K562 (cell line): ENCODE results near the gene INTS4. TPM values are rescaled to one million over a fixed set of nuclear protein-coding genes. Genes with fewer than 3 reads are reported as not detected.

Source experiments
- CBX8 ChIP-seq: fragments of 200-600 bp; sonication (generic); IDR thresholded peaks from 2 replicates; pipeline ENCODE4 v1.6.1; 2012; ENCODE audit warnings: borderline replicate concordance, mixed run types, low read depth, mild to moderate bottlenecking, moderate library complexity, mixed read lengths, low read length, control low read depth, inconsistent platforms; ENCODE audit not compliant: poor library complexity, severe bottlenecking; ENCODE audit errors: extremely low read depth
- ELF4 ChIP-seq: fragments of 450-650 bp; formaldehyde crosslinking; IDR thresholded peaks from 2 replicates; pipeline ENCODE4 v1.4.0; 2022; ENCODE audit warnings: missing genetic modification characterization
- FOXK2 ChIP-seq, 2 experiments: fragments of 450-650 bp; IDR thresholded peaks in 1 of 2; conservative IDR thresholded peaks in 1 of 2; 2 replicates each; pipeline ENCODE4 v1.6.1; 2016; ENCODE audit warnings: low read depth in 2 of 2, mild to moderate bottlenecking in 1 of 2
- HDAC2 ChIP-seq: fragments of 450-650 bp; IDR thresholded peaks from 2 replicates; pipeline ENCODE4 v1.6.1; 2016; ENCODE audit warnings: mild to moderate bottlenecking
- HLTF ChIP-seq: fragments of 450-650 bp; IDR thresholded peaks from 2 replicates; pipeline ENCODE4 v1.6.1; 2016
- MCM7 ChIP-seq, 2 experiments: fragments of 450-650 bp; IDR thresholded peaks; 2 replicates each; pipeline ENCODE4 v1.6.1; 2016 to 2018
- MEF2D ChIP-seq: conservative IDR thresholded peaks from 2 replicates; pipeline ENCODE4 v1.6.1; 2016; ENCODE audit warnings: low read depth, missing genetic modification characterization, missing compliant biosample characterization
- NBN ChIP-seq: fragments of 450-650 bp; IDR thresholded peaks from 2 replicates; pipeline ENCODE4 v1.6.1; 2016; ENCODE audit warnings: low read depth, mild to moderate bottlenecking
- ZC3H11A ChIP-seq: IDR thresholded peaks from 2 replicates; pipeline ENCODE4 v1.6.1; 2012; ENCODE audit warnings: low read depth, low read length, improper control_type of control experiment
- ZNF197 ChIP-seq: fragments of 200-800 bp; sonication (Bioruptor generic); IDR thresholded peaks from 2 replicates; pipeline ENCODE4 v1.6.1; 2016; ENCODE audit warnings: low read depth, missing genetic modification characterization, missing compliant biosample characterization
- ZNF24 ChIP-seq: fragments of 450-650 bp; IDR thresholded peaks from 2 replicates; pipeline ENCODE4 v1.6.1; 2016
- ZSCAN29 ChIP-seq: fragments of 450-650 bp; IDR thresholded peaks from 2 replicates; pipeline ENCODE4 v1.6.1; 2017
- polyA plus RNA-seq, 8 experiments: library from polyadenylated mRNA; depleted of rRNA in 4 of 8; stranded (reverse) in 5 of 8; unstranded in 3 of 8; fragments of >200 nt; fragmentation: Nextera tagmentation in 2 of 8; fragmentation: Illumina TruSeq in 1 of 8; extraction: Ambion mirVana in 2 of 8; extraction: Trizol in 1 of 8; gene quantifications; 2 replicates each; pipeline versions ENCODE4 v1.2.1 to v1.2.3, GENCODE V29; 2011 to 2014; ENCODE audit warnings: inconsistent platforms in 1 of 8, missing spikeins in 1 of 8
- total RNA-seq, 7 experiments: library from RNA; depleted of rRNA in 6 of 7; stranded (reverse); fragments of >200 nt in 6 of 7; fragmentation: Illumina TruSeq in 2 of 7; extraction: Trizol in 2 of 7; gene quantifications; 2 replicates each; pipeline versions ENCODE4 v1.2.1 to v1.2.3, GENCODE V29; 2011 to 2021; ENCODE audit warnings: low replicate concordance in 1 of 7
- TF ChIP-seq, protein P1 (sequence below): fragments of 450-650 bp; formaldehyde crosslinking; IDR thresholded peaks from 2 replicates; pipeline ENCODE4 v1.4.0; 2022; ENCODE audit warnings: mild to moderate bottlenecking, moderate library complexity
- TF ChIP-seq, protein P2 (sequence below): IDR thresholded peaks from 2 replicates; pipeline ENCODE4 v1.6.1; 2011; ENCODE audit warnings: borderline replicate concordance, low read depth, mild to moderate bottlenecking, moderate library complexity, low read length; ENCODE audit not compliant: insufficient read depth, poor library complexity, severe bottlenecking
- TF ChIP-seq, protein P3 (sequence below), 2 experiments: fragments of 450-650 bp; IDR thresholded peaks; 2 replicates each; pipeline ENCODE4 v1.6.1; 2016
- TF ChIP-seq, protein P4 (sequence below): fragments of 450-650 bp; conservative IDR thresholded peaks from 2 replicates; pipeline ENCODE4 v1.6.1; 2016; ENCODE audit warnings: missing genetic modification characterization, low read depth, mild to moderate bottlenecking, control low read depth, missing compliant biosample characterization
- TF ChIP-seq, protein P5 (sequence below), 2 experiments: fragments of 450-650 bp; IDR thresholded peaks; 2 replicates each; pipeline ENCODE4 v1.6.1; 2018; ENCODE audit warnings: mild to moderate bottlenecking in 2 of 2, low read depth in 1 of 2; ENCODE audit not compliant: partially characterized antibody in 2 of 2

INTS4 gene
- total and polyA plus RNA-seq, 9 of the 15 experiments (the other 6 are each of a cell fraction or from before 2014, with no cell fraction given) = 28.4 to 53.4 (median 44.5) TPM

DNA sequence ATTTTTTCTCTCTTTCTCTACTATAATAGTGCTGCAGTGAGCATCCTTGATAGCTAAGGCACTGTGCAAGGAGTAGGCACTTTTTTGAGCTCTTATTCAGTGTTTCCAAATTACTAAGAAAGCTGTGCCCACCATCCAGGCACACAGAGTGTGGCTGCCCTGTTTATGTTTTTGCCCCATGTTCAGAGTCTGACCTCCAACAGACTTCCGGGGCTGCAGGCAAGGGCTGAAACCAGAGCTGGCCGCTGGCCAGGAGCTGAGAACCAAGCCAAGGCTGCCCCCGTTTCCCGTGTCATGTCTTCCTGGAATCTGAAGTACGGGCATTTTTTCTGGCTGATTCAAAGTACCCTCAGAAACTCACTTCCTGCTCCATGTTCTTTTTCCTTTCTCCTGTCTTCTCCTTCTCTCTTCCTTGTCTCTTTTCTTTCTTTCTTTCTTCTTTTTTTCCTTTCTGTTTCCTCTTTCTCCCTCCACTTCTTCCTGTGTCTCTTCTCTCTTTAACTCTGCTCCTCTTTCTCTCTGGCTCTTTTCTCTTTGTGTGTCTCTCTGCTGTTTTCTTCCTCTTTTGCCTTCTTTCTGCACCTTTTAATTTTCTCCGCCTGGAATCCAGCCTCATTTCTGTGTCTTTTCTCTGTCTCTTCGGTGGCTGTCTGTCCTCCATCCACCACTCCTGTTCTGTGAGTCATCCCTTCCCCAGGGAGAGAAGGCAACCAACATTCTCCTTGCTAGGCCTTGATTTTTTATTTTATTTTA lies 45.6 kb upstream of the INTS4 start (continued):
- TF ChIP-seq FOXK2 (conservative IDR thresholded peaks at IDR 0.05 in 1 of 2, IDR thresholded peaks at IDR 0.05 in 1 of 2; ENCODE audit: low read depth in 2 of 2) (peak; percentile 74 to 82), ELF4 (CRISPR knock-in tag) (peak; percentile 85; the same call in 1 of the 2 replicates), ZNF197 (CRISPR knock-in tag) (0 out of 2 replicates have a peak, but pooled peaks have one; percentile 60), MEF2D (tag) (peak; percentile 15; the same call in 1 of the 2 replicates), ZC3H11A (no peak), HDAC2 (peak; percentile 79; the same call in 1 of the 2 replicates), NBN (peak; percentile 82), MCM7 (IDR thresholded peaks at IDR 0.05) (0 out of 4 replicates have a peak, but pooled peaks of 1 of the 2 experiments have one; percentile 45), CBX8 (no peak), HLTF (peak; percentile 93), ZNF24 (0 out of 2 replicates have a peak, but pooled peaks have one; percentile 15), ZSCAN29 (no peak)
- TF ChIP-seq, protein P1, sequence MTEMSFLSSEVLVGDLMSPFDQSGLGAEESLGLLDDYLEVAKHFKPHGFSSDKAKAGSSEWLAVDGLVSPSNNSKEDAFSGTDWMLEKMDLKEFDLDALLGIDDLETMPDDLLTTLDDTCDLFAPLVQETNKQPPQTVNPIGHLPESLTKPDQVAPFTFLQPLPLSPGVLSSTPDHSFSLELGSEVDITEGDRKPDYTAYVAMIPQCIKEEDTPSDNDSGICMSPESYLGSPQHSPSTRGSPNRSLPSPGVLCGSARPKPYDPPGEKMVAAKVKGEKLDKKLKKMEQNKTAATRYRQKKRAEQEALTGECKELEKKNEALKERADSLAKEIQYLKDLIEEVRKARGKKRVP (CRISPR knock-in tag) = peak; percentile 39; the same call in 1 of the 2 replicates
- TF ChIP-seq, protein P2, sequence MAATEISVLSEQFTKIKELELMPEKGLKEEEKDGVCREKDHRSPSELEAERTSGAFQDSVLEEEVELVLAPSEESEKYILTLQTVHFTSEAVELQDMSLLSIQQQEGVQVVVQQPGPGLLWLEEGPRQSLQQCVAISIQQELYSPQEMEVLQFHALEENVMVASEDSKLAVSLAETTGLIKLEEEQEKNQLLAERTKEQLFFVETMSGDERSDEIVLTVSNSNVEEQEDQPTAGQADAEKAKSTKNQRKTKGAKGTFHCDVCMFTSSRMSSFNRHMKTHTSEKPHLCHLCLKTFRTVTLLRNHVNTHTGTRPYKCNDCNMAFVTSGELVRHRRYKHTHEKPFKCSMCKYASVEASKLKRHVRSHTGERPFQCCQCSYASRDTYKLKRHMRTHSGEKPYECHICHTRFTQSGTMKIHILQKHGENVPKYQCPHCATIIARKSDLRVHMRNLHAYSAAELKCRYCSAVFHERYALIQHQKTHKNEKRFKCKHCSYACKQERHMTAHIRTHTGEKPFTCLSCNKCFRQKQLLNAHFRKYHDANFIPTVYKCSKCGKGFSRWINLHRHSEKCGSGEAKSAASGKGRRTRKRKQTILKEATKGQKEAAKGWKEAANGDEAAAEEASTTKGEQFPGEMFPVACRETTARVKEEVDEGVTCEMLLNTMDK = no peak
- TF ChIP-seq, protein P3, sequence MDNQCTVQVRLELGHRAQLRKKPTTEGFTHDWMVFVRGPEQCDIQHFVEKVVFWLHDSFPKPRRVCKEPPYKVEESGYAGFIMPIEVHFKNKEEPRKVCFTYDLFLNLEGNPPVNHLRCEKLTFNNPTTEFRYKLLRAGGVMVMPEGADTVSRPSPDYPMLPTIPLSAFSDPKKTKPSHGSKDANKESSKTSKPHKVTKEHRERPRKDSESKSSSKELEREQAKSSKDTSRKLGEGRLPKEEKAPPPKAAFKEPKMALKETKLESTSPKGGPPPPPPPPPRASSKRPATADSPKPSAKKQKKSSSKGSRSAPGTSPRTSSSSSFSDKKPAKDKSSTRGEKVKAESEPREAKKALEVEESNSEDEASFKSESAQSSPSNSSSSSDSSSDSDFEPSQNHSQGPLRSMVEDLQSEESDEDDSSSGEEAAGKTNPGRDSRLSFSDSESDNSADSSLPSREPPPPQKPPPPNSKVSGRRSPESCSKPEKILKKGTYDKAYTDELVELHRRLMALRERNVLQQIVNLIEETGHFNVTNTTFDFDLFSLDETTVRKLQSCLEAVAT (IDR thresholded peaks at IDR 0.05) = peak; percentile 83 to 85
- TF ChIP-seq, protein P4, sequence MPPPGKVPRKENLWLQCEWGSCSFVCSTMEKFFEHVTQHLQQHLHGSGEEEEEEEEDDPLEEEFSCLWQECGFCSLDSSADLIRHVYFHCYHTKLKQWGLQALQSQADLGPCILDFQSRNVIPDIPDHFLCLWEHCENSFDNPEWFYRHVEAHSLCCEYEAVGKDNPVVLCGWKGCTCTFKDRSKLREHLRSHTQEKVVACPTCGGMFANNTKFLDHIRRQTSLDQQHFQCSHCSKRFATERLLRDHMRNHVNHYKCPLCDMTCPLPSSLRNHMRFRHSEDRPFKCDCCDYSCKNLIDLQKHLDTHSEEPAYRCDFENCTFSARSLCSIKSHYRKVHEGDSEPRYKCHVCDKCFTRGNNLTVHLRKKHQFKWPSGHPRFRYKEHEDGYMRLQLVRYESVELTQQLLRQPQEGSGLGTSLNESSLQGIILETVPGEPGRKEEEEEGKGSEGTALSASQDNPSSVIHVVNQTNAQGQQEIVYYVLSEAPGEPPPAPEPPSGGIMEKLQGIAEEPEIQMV (tag) = peak; percentile 70
- TF ChIP-seq, protein P5, sequence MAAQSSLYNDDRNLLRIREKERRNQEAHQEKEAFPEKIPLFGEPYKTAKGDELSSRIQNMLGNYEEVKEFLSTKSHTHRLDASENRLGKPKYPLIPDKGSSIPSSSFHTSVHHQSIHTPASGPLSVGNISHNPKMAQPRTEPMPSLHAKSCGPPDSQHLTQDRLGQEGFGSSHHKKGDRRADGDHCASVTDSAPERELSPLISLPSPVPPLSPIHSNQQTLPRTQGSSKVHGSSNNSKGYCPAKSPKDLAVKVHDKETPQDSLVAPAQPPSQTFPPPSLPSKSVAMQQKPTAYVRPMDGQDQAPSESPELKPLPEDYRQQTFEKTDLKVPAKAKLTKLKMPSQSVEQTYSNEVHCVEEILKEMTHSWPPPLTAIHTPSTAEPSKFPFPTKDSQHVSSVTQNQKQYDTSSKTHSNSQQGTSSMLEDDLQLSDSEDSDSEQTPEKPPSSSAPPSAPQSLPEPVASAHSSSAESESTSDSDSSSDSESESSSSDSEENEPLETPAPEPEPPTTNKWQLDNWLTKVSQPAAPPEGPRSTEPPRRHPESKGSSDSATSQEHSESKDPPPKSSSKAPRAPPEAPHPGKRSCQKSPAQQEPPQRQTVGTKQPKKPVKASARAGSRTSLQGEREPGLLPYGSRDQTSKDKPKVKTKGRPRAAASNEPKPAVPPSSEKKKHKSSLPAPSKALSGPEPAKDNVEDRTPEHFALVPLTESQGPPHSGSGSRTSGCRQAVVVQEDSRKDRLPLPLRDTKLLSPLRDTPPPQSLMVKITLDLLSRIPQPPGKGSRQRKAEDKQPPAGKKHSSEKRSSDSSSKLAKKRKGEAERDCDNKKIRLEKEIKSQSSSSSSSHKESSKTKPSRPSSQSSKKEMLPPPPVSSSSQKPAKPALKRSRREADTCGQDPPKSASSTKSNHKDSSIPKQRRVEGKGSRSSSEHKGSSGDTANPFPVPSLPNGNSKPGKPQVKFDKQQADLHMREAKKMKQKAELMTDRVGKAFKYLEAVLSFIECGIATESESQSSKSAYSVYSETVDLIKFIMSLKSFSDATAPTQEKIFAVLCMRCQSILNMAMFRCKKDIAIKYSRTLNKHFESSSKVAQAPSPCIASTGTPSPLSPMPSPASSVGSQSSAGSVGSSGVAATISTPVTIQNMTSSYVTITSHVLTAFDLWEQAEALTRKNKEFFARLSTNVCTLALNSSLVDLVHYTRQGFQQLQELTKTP (IDR thresholded peaks at IDR 0.05; ENCODE audit: low read depth in 1 of 2, partially characterized antibody in 2 of 2) = peak; percentile 63 to 69
